Subcutaneous adipose tissue (tissue), 4 donors: Measurements from ENCODE around the gene CPLX3. TPM values are rescaled to one million over a fixed set of nuclear protein-coding genes. Genes with fewer than 3 reads are reported as not detected.

ENCODE experiments used
- CTCF ChIP-seq: fragments of 450-650 bp; IDR thresholded peaks from one replicate; pipeline ENCODE4 v1.5.1; 2016; ENCODE audit warnings: low read depth, mild to moderate bottlenecking, control low read depth, antibody characterized with exemption, moderate library complexity
- total RNA-seq, 4 donors: library from RNA; depleted of rRNA; stranded (reverse); fragments of >200 nt; gene quantifications; one replicate each; pipeline ENCODE4 v1.1.0, GENCODE V29; 2016

CPLX3 gene
- total RNA-seq, 4 donors from 2014 or later: not detected

- TF ChIP-seq CTCF: no peak
Observed at GRCh38 chr15:74826921-74827320, 494 bp downstream of the CPLX3 start.

- no peak for TF ChIP-seq CTCF
Observed at GRCh38 chr15:74827614-74828013, 1.2 kb downstream of the CPLX3 start.

- TF ChIP-seq CTCF: no peak
Observed at GRCh38 chr15:74828835-74829234, 2.4 kb downstream of the CPLX3 start.

GRCh38 chr15:74829486-74829885, 3.1 kb downstream of the CPLX3 start:
- TF ChIP-seq CTCF: no peak

GRCh38 chr15:74829991-74830390, 3.6 kb downstream of the CPLX3 start:
- TF ChIP-seq CTCF: no peak

- no peak for TF ChIP-seq CTCF
Observed at GRCh38 chr15:74830868-74831267, 4.4 kb downstream of the CPLX3 start.

GRCh38 chr15:74831813-74832495, 5.5 kb downstream of the CPLX3 start:
- TF ChIP-seq CTCF: no peak
